ENCODE data around the gene PTH1R. TPM values are rescaled to one million over a fixed set of nuclear protein-coding genes. Genes with fewer than 3 reads are reported as not detected.

The PTH1R gene
- total and polyA plus RNA-seq, 2 donors (not counting 1 experiment from before 2014, with no cell fraction given), result 0.67 to 4.3 TPM

DNA sequence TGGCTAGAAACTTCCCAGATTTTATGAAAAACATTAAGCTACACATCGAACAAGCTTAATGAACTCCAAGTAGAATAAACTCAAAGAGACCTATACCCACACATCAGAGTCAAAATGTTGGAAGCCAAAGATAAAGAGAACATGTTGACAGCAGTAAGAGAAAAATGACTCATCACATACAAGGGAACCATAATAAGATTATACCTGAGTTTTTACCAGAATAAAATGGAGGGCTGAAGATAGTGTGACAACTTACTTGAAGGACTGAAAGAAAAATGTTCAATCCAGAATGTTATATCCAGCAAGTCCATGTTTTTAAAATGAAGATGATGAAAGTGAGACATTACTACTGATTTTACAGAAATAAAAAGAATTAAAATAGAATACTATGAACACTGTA lies 37.0 kb upstream of the PTH1R start:
- Histone ChIP-seq H3K27ac (ENCODE audit: insufficient read depth, low read length) (no peak overlapping the region), H3K4me3 (replicated peaks in 1 of 4; ENCODE audit: control extremely low read depth in 1 of 4, insufficient read depth in 1 of 4, low read depth in 3 of 4, low read length in 4 of 4) (no peak overlapping the region), H3K9ac (ENCODE audit: insufficient read depth, low read length) (no peak overlapping the region), H3K4me1 (ENCODE audit: control insufficient read depth, extremely low read depth, insufficient read depth, low read length) (peaks cover under 1% of the 10 kb centered on the region), H3K27me3 (ENCODE audit: control insufficient read depth, insufficient read depth, low read length) (no peaks in the 10 kb centered on the region), H3K36me3 (ENCODE audit: control insufficient read depth, insufficient read depth, low read length) (no peaks in the 10 kb centered on the region), H3K4me2 (ENCODE audit: extremely low read depth, insufficient read depth, low read length) (no peak overlapping the region), H4K20me1 (ENCODE audit: control insufficient read depth, extremely low read depth, insufficient read depth, low read length) (no peaks in the 10 kb centered on the region), H2AFZ (ENCODE audit: low read length) (no peak overlapping the region), H3K9me3 (ENCODE audit: control insufficient read depth, insufficient read depth, low read depth, low read length) (no peaks in the 10 kb centered on the region), H3K79me2 (ENCODE audit: control insufficient read depth, insufficient read depth, low read length) (no peaks in the 10 kb centered on the region)
- no peak for TF ChIP-seq EZH2 (IDR thresholded peaks at IDR 0.05; ENCODE audit: low read length, missing control alignments)
- TF ChIP-seq, protein P1, sequence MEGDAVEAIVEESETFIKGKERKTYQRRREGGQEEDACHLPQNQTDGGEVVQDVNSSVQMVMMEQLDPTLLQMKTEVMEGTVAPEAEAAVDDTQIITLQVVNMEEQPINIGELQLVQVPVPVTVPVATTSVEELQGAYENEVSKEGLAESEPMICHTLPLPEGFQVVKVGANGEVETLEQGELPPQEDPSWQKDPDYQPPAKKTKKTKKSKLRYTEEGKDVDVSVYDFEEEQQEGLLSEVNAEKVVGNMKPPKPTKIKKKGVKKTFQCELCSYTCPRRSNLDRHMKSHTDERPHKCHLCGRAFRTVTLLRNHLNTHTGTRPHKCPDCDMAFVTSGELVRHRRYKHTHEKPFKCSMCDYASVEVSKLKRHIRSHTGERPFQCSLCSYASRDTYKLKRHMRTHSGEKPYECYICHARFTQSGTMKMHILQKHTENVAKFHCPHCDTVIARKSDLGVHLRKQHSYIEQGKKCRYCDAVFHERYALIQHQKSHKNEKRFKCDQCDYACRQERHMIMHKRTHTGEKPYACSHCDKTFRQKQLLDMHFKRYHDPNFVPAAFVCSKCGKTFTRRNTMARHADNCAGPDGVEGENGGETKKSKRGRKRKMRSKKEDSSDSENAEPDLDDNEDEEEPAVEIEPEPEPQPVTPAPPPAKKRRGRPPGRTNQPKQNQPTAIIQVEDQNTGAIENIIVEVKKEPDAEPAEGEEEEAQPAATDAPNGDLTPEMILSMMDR (conservative IDR thresholded peaks at IDR 0.05 in 1 of 2, IDR thresholded peaks at IDR 0.05 in 1 of 2; ENCODE audit: low read depth in 1 of 2, low read length in 2 of 2), result no peak
- no peak for DNase-seq (ENCODE audit: low read depth in 2 of 2)

DNA sequence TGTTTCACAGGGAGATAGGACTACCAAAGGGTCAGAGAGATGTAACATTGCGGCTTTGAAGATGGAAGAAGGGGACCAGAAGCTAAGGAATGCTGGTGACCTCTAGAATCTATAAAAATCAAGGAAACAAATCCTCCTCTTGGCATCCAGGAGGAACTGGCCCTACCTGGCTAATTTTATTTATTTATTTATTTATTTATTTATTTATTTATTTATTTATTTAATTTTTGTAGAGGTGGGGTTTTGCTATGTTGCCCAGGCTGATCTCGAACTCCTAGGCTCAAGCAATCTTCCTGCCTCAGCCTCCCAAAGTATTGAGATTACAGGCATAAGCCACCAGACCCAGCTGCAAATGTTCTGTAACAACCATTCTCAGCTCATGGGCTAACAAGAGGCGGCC lies 34.0 kb upstream of the PTH1R start:
- DNase-seq (ENCODE audit: low read depth in 2 of 2), result no peak
- Histone ChIP-seq H3K27ac (ENCODE audit: insufficient read depth, low read length) (no peak overlapping the region), H3K4me2 (ENCODE audit: extremely low read depth, insufficient read depth, low read length) (no peak overlapping the region), H3K4me1 (ENCODE audit: control insufficient read depth, extremely low read depth, insufficient read depth, low read length) (peaks cover 10% of the 10 kb centered on the region), H4K20me1 (ENCODE audit: control insufficient read depth, extremely low read depth, insufficient read depth, low read length) (no peaks in the 10 kb centered on the region), H3K9me3 (ENCODE audit: control insufficient read depth, insufficient read depth, low read depth, low read length) (no peaks in the 10 kb centered on the region), H3K4me3 (replicated peaks in 1 of 4; ENCODE audit: control extremely low read depth in 1 of 4, insufficient read depth in 1 of 4, low read depth in 3 of 4, low read length in 4 of 4) (no peak overlapping the region), H3K36me3 (ENCODE audit: control insufficient read depth, insufficient read depth, low read length) (no peaks in the 10 kb centered on the region), H2AFZ (ENCODE audit: low read length) (no peak overlapping the region), H3K27me3 (ENCODE audit: control insufficient read depth, insufficient read depth, low read length) (no peaks in the 10 kb centered on the region), H3K9ac (ENCODE audit: insufficient read depth, low read length) (no peak overlapping the region), H3K79me2 (ENCODE audit: control insufficient read depth, insufficient read depth, low read length) (no peaks in the 10 kb centered on the region)
- TF ChIP-seq, protein P1 (conservative IDR thresholded peaks at IDR 0.05 in 1 of 2, IDR thresholded peaks at IDR 0.05 in 1 of 2; ENCODE audit: low read depth in 1 of 2, low read length in 2 of 2), result no peak

DNA sequence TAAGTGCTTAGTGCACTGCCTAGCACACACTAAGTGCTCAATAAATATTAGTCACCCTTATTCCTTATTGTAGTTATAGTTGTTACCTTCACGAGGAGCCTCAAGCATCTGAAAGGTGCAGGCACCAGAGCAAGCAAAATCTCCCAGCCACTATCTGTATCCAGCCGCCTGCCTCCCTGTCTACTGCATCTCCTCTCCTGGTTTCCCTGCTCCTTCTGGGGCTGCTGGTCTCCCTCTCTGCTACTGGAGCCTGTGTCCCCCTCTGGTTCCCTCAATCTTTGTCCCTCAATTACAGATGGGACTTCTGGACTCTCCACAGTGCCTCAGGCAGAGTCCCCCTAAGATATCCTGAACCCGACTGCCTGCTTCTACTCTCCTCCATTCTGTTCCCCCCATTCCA lies 33.1 kb upstream of the PTH1R start:
- Histone ChIP-seq H3K4me1 (ENCODE audit: control insufficient read depth, extremely low read depth, insufficient read depth, low read length) (peaks cover 10% of the 10 kb centered on the region), H3K4me3 (replicated peaks in 1 of 4; ENCODE audit: control extremely low read depth in 1 of 4, insufficient read depth in 1 of 4, low read depth in 3 of 4, low read length in 4 of 4) (no peak overlapping the region), H3K9ac (ENCODE audit: insufficient read depth, low read length) (no peak overlapping the region), H3K27me3 (ENCODE audit: control insufficient read depth, insufficient read depth, low read length) (no peaks in the 10 kb centered on the region), H3K27ac (ENCODE audit: insufficient read depth, low read length) (no peak overlapping the region), H3K79me2 (ENCODE audit: control insufficient read depth, insufficient read depth, low read length) (no peaks in the 10 kb centered on the region), H4K20me1 (ENCODE audit: control insufficient read depth, extremely low read depth, insufficient read depth, low read length) (no peaks in the 10 kb centered on the region), H3K4me2 (ENCODE audit: extremely low read depth, insufficient read depth, low read length) (no peak overlapping the region), H3K36me3 (ENCODE audit: control insufficient read depth, insufficient read depth, low read length) (no peaks in the 10 kb centered on the region), H2AFZ (ENCODE audit: low read length) (no peak overlapping the region), H3K9me3 (ENCODE audit: control insufficient read depth, insufficient read depth, low read depth, low read length) (no peaks in the 10 kb centered on the region)
- no peak for TF ChIP-seq EZH2 (IDR thresholded peaks at IDR 0.05; ENCODE audit: low read length, missing control alignments)
- TF ChIP-seq, protein P1 (conservative IDR thresholded peaks at IDR 0.05 in 1 of 2, IDR thresholded peaks at IDR 0.05 in 1 of 2; ENCODE audit: low read depth in 1 of 2, low read length in 2 of 2), result no peak
- DNase-seq (ENCODE audit: low read depth in 2 of 2), result no peak
